ENCODE data around the gene PTGFR. TPM values are rescaled to one million over a fixed set of nuclear protein-coding genes. Genes with fewer than 3 reads are reported as not detected.

Gene PTGFR
- total RNA-seq, 1 experiment from 2014 or later = not detected

- DNase-seq (ENCODE audit: low read depth, low spot score) (no peak), ATAC-seq (no peak)
- H3K4me3 ChIP-seq (replicated peaks in 1 of 2; ENCODE audit: low read depth in 1 of 2, low read length in 2 of 2) = no peak overlapping the region
- H3K9me2 ChIP-seq (ENCODE audit: insufficient read depth) = no peaks in the 10 kb centered on the region
- ChIA-PET CTCF (no interaction called here), RAD21 (ENCODE audit: low non-redundant PET in 1 of 2, low total read pairs in 2 of 2, uncharacterized antibody in 2 of 2, unreplicated experiment in 2 of 2) (no interaction called here), POLR2A (no interaction called here)
- no peaks in the 10 kb centered on the region for H3K27me3 ChIP-seq (ENCODE audit: insufficient read depth, low read length)
- no TSS peak for BruUV-seq (replicated peaks)
- no peak overlapping the region for H3K4me2 ChIP-seq (ENCODE audit: low read length)
- no peaks in the 10 kb centered on the region for H3K4me1 ChIP-seq (ENCODE audit: control insufficient read depth in 1 of 2, insufficient read depth in 2 of 2, low read length in 2 of 2)
- intact Hi-C loops (cut with micrococcal nuclease) = no loop called here
- H3K9me3 ChIP-seq (ENCODE audit: control insufficient read depth in 1 of 2, insufficient read depth in 1 of 2, low read depth in 1 of 2, low read length in 2 of 2) = no peaks in the 10 kb centered on the region
- no peak overlapping the region for H3K27ac ChIP-seq (ENCODE audit: low read depth, low read length)
- no peak overlapping the region for H2AFZ ChIP-seq (ENCODE audit: low read depth, low read length, poor library complexity, severe bottlenecking)
- no peaks in the 10 kb centered on the region for H4K20me1 ChIP-seq (ENCODE audit: insufficient read depth)
- H3K9ac ChIP-seq (ENCODE audit: low read length) = no peak overlapping the region
- TF ChIP-seq CTCF (IDR thresholded peaks at IDR 0.05 in 2 of 3, conservative IDR thresholded peaks at IDR 0.05 in 1 of 3; ENCODE audit: borderline replicate concordance in 1 of 3, insufficient read depth in 1 of 3, low read depth in 2 of 3, low read length in 2 of 3) = no peak
- TF ChIP-seq POLR2AphosphoS5 (IDR thresholded peaks at IDR 0.05; ENCODE audit: low read depth, low read length) = no peak
- no peak for TF ChIP-seq REST (IDR thresholded peaks at IDR 0.05; ENCODE audit: low read depth)
- TF ChIP-seq SP1 (IDR thresholded peaks at IDR 0.05; ENCODE audit: low read depth) = no peak
- TF ChIP-seq CBX3 (IDR thresholded peaks at IDR 0.05; ENCODE audit: low read depth) = no peak
- no peak for TF ChIP-seq SRF (IDR thresholded peaks at IDR 0.05; ENCODE audit: low read depth)
- no peak for TF ChIP-seq POLR2A (IDR thresholded peaks at IDR 0.05; ENCODE audit: borderline replicate concordance, extremely low read depth, insufficient read depth, insufficient read length)
- no peak for TF ChIP-seq EZH2phosphoT487 (IDR thresholded peaks at IDR 0.05; ENCODE audit: borderline replicate concordance)
- TF ChIP-seq ELF1 (IDR thresholded peaks at IDR 0.05; ENCODE audit: borderline replicate concordance, low read depth) = no peak
- TF ChIP-seq RAD21 (IDR thresholded peaks at IDR 0.05; ENCODE audit: low read depth) = no peak
- TF ChIP-seq ZBTB33 (IDR thresholded peaks at IDR 0.05; ENCODE audit: extremely low read depth, insufficient replicate concordance, low read length) = no peak
- TF ChIP-seq YY1 (IDR thresholded peaks at IDR 0.05; ENCODE audit: extremely low read depth, insufficient replicate concordance, low read depth, low read length) = no peak
- TF ChIP-seq JUND (IDR thresholded peaks at IDR 0.05) = no peak
- TF ChIP-seq ATF3 (IDR thresholded peaks at IDR 0.05) = no peak
- TF ChIP-seq SIN3A (IDR thresholded peaks at IDR 0.05; ENCODE audit: low read depth) = no peak
- TF ChIP-seq TCF7L2 (IDR thresholded peaks at IDR 0.05; ENCODE audit: borderline replicate concordance, extremely low read depth, insufficient read depth, insufficient read length) = no peak
- no peak for TF ChIP-seq FOSL1 (IDR thresholded peaks at IDR 0.05; ENCODE audit: low read depth)
- no peak for TF ChIP-seq CEBPB (IDR thresholded peaks at IDR 0.05; ENCODE audit: low read depth)
- no peak for TF ChIP-seq ZNF274 (IDR thresholded peaks at IDR 0.05; ENCODE audit: low read depth, low read length)
- H3K36me3 ChIP-seq (ENCODE audit: control insufficient read depth in 1 of 2, insufficient read depth in 2 of 2, low read length in 2 of 2) = no peaks in the 10 kb centered on the region
- no peaks in the 10 kb centered on the region for H3K79me2 ChIP-seq (ENCODE audit: insufficient read depth, low read length)
Observed at GRCh38 chr1:78540048-78540447, 49.3 kb downstream of the PTGFR start.
